ENCODE data around the gene GPR183. TPM values are rescaled to one million over a fixed set of nuclear protein-coding genes. Genes with fewer than 3 reads are reported as not detected.

Gene GPR183
- total RNA-seq, 3 donors from 2014 or later (not counting 1 experiment from before 2014, with no cell fraction given) = 20.0 to 47.0 (median 41.1) TPM

GRCh38 chr13:99266827-99267226 is 40.4 kb downstream of the GPR183 start:
- Mint-ChIP-seq H3K4me3 (no peak overlapping the region), H3K27ac (no peak overlapping the region), H3K27me3 (ENCODE audit: low read depth in 2 of 2) (no peaks in the 10 kb centered on the region), H3K36me3 (no peaks in the 10 kb centered on the region), H3K9me3 (no peaks in the 10 kb centered on the region), H3K4me1 (peaks cover 26 to 34% of the 10 kb centered on the region in 2 donors)
- no peak for TF ChIP-seq CTCF (IDR thresholded peaks at IDR 0.05)
- ATAC-seq = no peak
- 73% methylated on average over 2 of the region's 6 CpGs for WGBS (ENCODE audit: insufficient coverage)
- no peaks in the 10 kb centered on the region for H3K27me3 ChIP-seq (ENCODE audit: control insufficient read depth, insufficient read depth, low read length)
- intact Hi-C loops (cut with micrococcal nuclease) = loop anchor here (1.0 to 10.0 kb wide), 4 partner anchors 71 to 242 kb away; partner anchors contain the start of gene TM9SF2
- H3K4me1 ChIP-seq (ENCODE audit: control insufficient read depth, insufficient read depth, low read length) = peaks cover 14% of the 10 kb centered on the region
- H3K36me3 ChIP-seq (ENCODE audit: control insufficient read depth, insufficient read depth, low read length) = peaks cover 4% of the 10 kb centered on the region
- no peaks in the 10 kb centered on the region for H3K9me3 ChIP-seq (ENCODE audit: control insufficient read depth, insufficient read depth, low read length)
- no peak overlapping the region for H3K27ac ChIP-seq (ENCODE audit: low read length)
- DNase-seq = no peak
- H3K4me3 ChIP-seq (ENCODE audit: low read length) = no peak overlapping the region

GRCh38 chr13:99265821-99266426 is 41.3 kb downstream of the GPR183 start:
- TF ChIP-seq CTCF (IDR thresholded peaks at IDR 0.05) = peak; percentile 94
- WGBS (ENCODE audit: insufficient coverage) = 76% methylated on average over 2 of the region's 3 CpGs
- intact Hi-C loops (cut with micrococcal nuclease) = loop anchor here (1.0 to 10.0 kb wide), 4 partner anchors 70 to 241 kb away; partner anchors contain the start of gene TM9SF2
- Mint-ChIP-seq H3K36me3 (no peaks in the 10 kb centered on the region), H3K4me3 (no peak overlapping the region), H3K4me1 (peaks cover 23 to 28% of the 10 kb centered on the region in 2 donors), H3K27me3 (ENCODE audit: low read depth in 2 of 2) (no peaks in the 10 kb centered on the region), H3K27ac (peak overlapping the region; percentile 43 to 61), H3K9me3 (no peaks in the 10 kb centered on the region)
- peaks cover 5% of the 10 kb centered on the region for H3K36me3 ChIP-seq (ENCODE audit: control insufficient read depth, insufficient read depth, low read length)
- peaks cover 10% of the 10 kb centered on the region for H3K4me1 ChIP-seq (ENCODE audit: control insufficient read depth, insufficient read depth, low read length)
- H3K27ac ChIP-seq (ENCODE audit: low read length) = no peak overlapping the region
- H3K9me3 ChIP-seq (ENCODE audit: control insufficient read depth, insufficient read depth, low read length) = no peaks in the 10 kb centered on the region
- H3K4me3 ChIP-seq (ENCODE audit: low read length) = no peak overlapping the region
- DNase-seq (peak in 1 of 2 donors; percentile 85), ATAC-seq (peak; percentile 73 to 83 (median 79))
- no peaks in the 10 kb centered on the region for H3K27me3 ChIP-seq (ENCODE audit: control insufficient read depth, insufficient read depth, low read length)

- no peak overlapping the region for H3K4me3 ChIP-seq (ENCODE audit: low read length)
- Mint-ChIP-seq H3K9me3 (no peaks in the 10 kb centered on the region), H3K4me3 (no peak overlapping the region), H3K27me3 (ENCODE audit: low read depth in 2 of 2) (no peaks in the 10 kb centered on the region), H3K36me3 (no peaks in the 10 kb centered on the region), H3K4me1 (peaks cover 27 to 28% of the 10 kb centered on the region in 2 donors), H3K27ac (peak overlapping the region; percentile 43 to 61)
- H3K4me1 ChIP-seq (ENCODE audit: control insufficient read depth, insufficient read depth, low read length) = peaks cover 12% of the 10 kb centered on the region
- intact Hi-C loops (cut with micrococcal nuclease) = loop anchor here (5.0 to 10.0 kb wide), 2 partner anchors 237 to 240 kb away; partner anchors contain the start of gene TM9SF2
- no peaks in the 10 kb centered on the region for H3K9me3 ChIP-seq (ENCODE audit: control insufficient read depth, insufficient read depth, low read length)
- no peak overlapping the region for H3K27ac ChIP-seq (ENCODE audit: low read length)
- ATAC-seq (no peak), DNase-seq (no peak)
- TF ChIP-seq CTCF (IDR thresholded peaks at IDR 0.05) = no peak
- peaks cover 5% of the 10 kb centered on the region for H3K36me3 ChIP-seq (ENCODE audit: control insufficient read depth, insufficient read depth, low read length)
- WGBS (ENCODE audit: insufficient coverage) = 83% methylated on average over 8 of the region's 8 CpGs
- H3K27me3 ChIP-seq (ENCODE audit: control insufficient read depth, insufficient read depth, low read length) = no peaks in the 10 kb centered on the region
These were observed 41.9 kb downstream of the GPR183 start for GRCh38 chr13:99265162-99265800.

All from natural killer cell (primary cell).